Measurements from ENCODE around the gene EXOC6.

EXOC6 gene

DNA sequence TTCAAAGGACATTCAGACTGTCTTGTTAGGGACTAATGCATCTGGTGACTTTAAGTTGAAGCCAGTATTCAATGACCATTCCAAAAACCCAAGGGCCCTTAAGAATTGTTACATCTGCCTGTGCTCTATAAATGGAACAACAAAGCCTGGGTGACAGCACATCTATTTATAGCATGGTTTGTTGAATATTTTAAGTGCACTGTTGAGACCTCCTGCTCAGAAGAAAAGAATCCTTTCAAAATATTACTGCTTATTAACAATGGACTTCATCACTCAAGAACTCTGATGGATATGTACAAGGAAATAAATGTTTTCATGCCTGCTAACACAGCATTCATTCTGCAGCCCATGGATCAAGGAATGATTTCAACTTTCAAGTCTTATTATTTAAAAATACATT lies 179.2 kb downstream of the EXOC6 start:
- DNase-seq: no peak

DNA sequence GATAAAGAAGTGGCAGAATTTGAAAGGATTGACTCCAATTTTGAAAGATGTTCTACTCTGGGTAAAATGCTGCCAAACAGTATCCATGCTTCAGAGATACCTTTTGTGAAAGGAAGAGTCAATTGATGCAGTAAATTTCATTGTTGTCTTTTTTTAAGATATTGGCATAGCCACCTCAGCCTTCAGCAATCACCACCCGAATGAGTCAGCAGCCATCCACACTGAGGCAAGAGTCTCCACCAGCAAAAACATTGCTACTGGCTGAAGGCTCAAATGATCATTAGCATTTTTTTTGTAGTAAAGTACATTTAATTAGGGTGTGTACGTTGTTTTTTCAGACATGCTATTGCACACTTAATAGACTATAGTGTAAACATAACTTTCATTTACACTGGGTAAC lies 180.6 kb downstream of the EXOC6 start:
- no peak for DNase-seq

GRCh38 chr10:93030409-93030808 lies 182.1 kb downstream of the EXOC6 start:
- DNase-seq: no peak

DNA sequence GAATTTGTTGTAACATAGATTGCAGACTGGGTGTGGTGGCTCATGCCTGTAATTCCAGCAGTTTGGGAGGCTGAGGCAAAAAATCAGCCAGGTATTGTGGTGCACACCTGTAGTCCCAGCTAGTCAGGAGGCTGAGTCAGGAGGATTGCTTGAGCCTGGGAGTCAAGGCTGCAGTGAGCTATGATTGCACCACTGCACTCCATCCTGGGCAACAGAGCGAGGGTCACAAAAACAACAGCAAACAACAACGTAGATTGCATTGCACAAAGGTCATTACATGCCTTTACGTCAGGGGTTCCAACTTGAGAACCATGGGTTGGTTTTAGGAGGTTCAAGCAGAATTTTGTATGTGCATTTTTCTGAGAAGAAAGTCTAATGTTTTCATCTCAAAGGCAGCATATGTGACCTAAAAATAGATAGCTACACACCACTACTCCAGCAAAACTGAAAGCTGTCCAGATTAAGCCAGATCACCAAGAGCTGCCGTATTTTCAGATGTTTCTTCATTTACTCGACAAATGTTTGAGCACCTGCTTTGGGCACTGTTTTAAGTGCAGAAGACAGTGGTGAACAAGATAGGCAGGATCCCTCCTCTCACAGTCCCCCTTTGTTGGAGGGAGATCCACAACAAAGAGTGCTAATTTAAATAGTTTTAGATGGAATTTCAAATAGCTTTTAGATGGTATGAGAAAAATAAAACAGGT lies 183.9 kb downstream of the EXOC6 start:
- no peak for DNase-seq

GRCh38 chr10:93032809-93033137 lies 184.5 kb downstream of the EXOC6 start:
- DNase-seq: no peak

GRCh38 chr10:93034426-93034825 lies 186.1 kb downstream of the EXOC6 start:
- DNase-seq: no peak

GRCh38 chr10:93039110-93039509 lies 190.8 kb downstream of the EXOC6 start:
- no peak for DNase-seq

DNA sequence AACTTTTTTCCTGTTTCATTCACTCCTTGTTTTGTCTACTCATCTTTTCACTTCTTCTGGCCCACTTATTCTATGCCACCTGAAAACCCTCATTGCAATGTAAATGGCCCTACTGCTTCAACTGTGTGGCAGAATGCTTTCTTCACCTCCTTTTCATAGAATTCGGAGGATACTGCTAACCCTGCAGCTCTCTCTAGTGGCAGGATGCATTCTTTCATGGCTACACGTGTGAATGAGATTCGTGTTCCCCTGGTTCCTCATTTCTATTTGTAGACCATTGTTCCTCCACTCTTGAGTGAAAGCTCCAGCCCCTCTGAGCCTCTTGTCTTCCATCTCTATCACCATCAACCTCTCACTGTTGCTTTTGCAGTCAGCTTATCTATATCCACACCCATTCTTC lies 191.4 kb downstream of the EXOC6 start:
- peak in 1 of 2 experiments; percentile 6 for DNase-seq

DNA sequence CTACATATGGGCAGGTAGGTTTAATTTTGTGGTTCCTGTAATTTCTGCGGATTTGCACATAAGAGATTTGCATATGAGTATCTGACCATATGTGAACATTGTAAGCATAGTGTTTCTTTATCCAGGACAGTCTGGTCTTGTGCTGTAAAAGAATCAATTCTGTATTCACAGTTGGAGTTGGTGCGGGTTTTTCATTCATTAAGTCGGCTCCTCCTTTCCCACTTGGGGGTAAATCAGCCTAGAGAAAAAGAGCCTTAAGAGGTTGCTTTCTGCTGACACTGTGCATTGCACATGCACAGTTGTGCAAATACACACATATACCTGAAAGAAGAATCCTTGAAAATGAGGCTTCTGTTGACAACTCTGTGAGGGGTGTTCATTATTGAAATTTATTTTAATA lies 206.2 kb downstream of the EXOC6 start:
- DNase-seq: no peak

DNA sequence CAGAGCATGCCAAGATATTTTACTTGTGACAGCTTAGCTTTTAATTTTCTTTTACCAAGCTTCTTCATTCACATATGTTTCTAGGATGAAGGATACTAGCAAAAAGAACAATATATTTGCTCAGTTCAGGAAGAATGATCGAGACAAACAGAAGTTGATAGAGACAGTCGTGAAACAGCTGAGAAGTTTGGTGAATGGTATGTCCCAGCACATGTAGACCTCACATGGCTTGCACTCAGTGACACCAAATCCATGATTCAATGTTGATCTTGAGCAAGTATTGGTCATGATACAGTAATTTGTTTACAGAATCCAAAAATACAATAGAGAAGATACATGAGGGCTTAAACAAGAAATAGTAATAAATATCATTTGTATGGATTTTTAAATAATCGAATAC lies 209.8 kb downstream of the EXOC6 start:
- no peak for DNase-seq

DNA sequence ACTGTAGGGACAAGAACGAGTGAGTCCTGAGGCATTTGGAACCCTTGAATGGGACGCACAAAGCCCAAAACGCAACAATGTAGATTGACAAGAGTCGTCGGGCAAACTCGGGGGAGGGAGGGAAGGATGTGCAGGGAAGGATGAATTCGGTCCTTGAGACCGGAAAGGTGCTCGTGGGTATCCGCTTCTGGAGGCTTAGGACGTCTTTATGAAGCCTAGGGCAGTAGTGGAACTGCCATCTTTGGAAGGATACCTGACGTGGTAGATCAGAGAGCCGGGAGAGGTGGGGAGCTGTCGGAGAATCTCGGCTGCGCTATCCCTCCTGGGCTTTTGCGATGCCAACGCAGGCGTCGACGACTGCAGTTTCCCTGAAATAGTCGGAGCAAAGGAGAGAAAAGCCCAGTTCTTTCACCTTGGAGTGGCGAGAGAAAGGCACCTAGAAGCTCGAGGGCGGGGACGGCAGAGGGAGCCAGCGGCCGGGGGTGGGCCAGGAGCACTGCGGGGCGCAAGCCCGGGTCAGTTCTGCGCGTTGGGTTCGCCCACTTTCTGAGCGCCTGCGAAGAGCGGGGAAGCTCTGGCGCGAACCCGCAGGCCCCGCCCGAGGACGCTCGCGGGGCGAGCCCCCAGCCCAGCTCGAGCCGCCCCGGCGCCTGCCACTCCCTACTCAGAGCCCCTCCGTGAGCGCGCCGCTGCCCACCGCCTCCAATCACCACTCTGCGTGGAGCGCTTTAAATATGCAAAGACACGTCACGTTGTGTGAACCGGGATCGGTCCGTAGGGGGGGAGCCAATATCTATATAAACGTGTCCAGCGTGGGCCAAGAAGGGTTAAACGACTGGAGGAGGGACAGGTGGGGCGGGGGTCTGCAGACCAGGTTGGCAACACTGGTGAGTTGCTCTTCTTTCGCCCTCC lies 211.9 kb downstream of the EXOC6 start, which contains the start of gene CYP26C1:
CYP26C1 (plus strand) TSS at position 824 of the 912 bp plus-strand sequence. CDS start 466 bp downstream, outside the sequence.
- no peak for DNase-seq

DNA sequence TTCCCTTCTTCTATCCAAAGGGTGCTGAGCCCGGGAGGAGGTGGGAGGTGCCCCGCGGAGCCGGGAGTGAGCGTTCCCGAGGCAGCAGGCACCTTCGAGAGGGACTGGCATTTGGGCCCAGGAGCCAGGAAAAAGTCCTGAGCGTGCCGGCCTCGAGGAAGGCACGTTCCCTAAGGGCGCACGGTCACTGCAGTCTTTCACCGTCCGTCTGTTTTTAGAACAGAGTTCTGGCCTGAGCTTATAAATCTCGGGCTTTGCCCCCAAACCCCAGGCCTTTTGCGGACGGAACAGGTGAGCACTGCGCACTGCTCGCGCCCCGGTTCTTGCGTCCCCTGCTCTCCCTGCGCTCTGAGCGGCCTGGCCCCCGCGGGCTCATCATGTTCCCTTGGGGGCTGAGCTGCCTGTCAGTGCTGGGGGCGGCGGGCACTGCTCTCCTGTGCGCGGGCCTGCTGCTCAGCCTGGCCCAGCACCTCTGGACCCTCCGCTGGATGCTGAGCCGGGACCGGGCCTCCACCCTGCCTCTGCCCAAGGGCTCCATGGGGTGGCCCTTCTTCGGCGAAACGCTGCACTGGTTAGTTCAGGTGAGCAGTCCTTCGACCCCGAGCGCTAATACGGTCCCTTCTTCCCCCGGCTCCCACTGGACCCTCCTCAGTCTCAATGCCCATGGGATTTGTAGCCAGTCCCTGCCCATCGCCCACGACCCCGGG lies 212.7 kb downstream of the EXOC6 start:
- no peak for DNase-seq

GRCh38 chr10:93061594-93062513 lies 213.5 kb downstream of the EXOC6 start:
- no peak for DNase-seq

GRCh38 chr10:93062514-93063143 lies 214.3 kb downstream of the EXOC6 start:
- no peak for DNase-seq

GRCh38 chr10:93063144-93063976 lies 215.0 kb downstream of the EXOC6 start:
- no peak for DNase-seq

- no peak for DNase-seq
These were observed 215.8 kb downstream of the EXOC6 start for GRCh38 chr10:93063977-93064660.

DNA sequence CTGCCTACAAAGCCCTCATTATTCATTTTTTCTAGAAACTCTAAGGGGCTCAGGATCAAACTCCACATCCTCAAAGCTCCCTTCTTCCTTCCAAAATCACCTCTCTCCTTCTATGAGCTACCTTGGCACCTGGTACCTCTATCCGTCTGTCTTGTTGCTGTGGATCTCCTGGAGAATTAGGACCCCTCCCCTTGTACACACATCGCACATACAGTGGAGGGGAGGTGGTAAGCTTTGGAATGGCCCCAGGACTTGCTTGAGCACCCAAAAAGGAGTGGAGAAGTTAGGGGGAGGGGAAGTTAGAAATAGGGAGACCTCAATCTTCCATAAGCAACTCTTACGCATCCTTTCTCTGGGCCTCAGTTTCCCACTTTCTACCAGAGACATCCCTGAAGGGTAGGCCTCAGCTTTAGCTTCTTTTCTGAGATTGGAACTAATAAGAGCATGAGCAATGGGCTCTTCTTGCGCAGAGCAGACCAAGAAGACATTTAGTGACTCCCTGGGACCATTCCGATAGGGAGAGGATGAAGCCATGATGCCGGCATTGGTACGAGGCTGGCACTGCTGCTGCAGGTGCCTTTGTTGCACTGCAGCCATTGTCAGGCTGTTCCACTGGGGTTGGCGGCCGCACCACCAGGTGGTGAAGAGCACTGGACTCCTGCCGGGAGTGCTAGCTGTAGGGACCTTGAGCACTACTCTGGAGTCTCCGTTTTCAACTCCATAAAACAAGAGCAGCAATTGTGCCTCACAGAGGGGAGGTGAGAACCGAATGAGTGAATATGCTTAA lies 216.7 kb downstream of the EXOC6 start:
- no peak for DNase-seq

- no peak for DNase-seq
These were observed 217.6 kb downstream of the EXOC6 start for GRCh38 chr10:93065675-93066543.

DNA sequence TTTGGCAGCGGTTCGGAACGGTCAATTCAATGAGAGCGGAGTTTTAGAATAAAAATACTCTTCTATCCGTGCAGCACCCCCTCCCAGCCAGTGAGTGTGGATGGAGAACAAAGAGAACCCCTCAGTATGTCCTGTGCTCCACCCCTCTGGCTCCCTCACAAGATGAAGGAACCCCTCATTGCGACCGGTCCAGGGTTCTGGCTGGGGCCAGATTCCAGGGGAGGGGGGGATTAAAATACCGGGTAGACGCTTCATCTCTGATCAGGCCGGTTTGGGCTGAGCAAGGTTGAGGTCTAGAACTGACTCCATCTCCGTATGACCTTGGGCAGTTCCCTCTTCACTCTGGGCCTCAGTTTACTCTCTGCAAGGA lies 218.2 kb downstream of the EXOC6 start:
- DNase-seq: no peak
